ENCODE measurements around the gene COL9A2.

Gene COL9A2

DNA sequence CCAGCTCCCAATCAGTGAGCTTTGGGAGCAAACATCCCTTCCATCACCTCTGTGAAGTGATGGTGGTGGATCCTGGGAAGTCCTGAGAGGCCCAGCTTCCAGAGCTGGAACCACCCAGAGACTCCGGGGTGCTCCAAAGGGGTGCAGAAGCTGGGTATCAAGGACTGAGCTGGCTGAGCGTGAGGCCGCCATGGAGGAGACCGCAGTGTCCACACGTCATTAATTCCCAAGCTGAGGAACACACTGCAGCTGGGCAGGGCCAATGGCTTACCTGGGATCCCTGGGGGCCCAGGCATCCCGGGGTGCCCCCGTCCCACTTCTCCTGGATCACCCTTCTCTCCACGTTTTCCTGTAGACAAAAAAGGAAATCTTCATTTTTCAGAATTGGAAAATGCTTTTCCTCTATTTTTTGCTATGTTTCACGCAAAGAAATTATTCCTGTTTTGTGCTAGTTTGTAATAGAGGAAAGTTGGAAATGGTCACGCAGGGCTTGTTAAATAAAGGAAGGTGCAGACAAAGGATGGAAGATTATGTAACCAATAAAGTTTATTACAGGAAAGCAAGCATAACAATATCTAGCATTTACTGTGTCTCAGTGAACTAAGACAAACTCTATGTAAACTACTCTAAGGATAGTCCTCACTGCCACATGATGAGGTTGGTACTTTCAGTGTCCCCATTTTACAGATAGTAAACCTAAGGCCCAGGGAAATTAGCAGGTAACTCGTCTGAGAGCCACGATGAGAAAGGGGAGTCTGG, 15.4 kb downstream of the COL9A2 start:
- no peak for DNase-seq

GRCh38 chr1:40301066-40301465, 16.0 kb downstream of the COL9A2 start:
- no peak for DNase-seq

GRCh38 chr1:40300651-40301050, 16.4 kb downstream of the COL9A2 start:
- no peak for DNase-seq

- DNase-seq = no peak
Observed at GRCh38 chr1:40300249-40300567, 16.9 kb downstream of the COL9A2 start.

- DNase-seq = no peak
Observed at GRCh38 chr1:40299366-40300248, 17.5 kb downstream of the COL9A2 start.

DNA sequence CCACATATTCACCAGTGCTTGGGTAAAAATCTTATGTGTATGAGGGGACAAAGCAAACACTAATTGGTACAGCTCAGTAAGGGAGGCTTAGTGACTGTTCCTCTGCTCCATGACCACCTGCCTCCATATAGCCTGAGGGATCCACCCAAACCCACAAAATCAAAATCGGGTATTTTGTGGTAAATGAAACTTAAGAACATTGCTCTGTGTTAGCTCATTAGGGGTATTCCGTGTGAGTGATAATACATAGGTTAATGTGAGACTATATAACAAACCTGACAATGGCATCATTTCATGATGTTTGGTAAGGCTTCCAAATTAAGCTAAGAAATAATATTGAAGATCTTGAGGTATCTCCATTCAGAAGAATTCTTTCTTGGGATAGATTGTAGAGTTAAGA, 25.8 kb downstream of the COL9A2 start:
- no peak for DNase-seq

GRCh38 chr1:40281853-40282252, 35.2 kb downstream of the COL9A2 start:
- DNase-seq = no peak

DNA sequence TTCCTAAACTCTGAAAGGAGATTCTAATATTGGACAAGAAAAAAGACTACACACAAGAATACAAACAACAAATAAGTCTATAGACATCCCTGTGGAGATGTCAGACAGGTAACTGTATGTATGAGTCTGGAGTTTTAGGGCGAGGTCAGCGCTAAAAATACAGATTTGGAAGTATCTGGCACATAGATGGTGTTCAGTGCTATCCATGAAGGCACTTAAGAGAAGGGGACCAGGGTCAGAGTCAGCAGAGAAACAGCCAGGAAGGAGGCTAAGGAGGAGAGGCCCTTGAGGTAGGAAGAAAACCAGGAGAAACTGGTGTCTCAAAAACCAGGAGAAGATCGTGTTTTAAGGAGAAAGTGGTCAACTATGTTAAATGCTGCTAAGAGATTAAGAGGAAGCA, 41.0 kb downstream of the COL9A2 start:
- no peak for DNase-seq

- no peak for DNase-seq
Observed at GRCh38 chr1:40274331-40274730, 42.8 kb downstream of the COL9A2 start.

DNA sequence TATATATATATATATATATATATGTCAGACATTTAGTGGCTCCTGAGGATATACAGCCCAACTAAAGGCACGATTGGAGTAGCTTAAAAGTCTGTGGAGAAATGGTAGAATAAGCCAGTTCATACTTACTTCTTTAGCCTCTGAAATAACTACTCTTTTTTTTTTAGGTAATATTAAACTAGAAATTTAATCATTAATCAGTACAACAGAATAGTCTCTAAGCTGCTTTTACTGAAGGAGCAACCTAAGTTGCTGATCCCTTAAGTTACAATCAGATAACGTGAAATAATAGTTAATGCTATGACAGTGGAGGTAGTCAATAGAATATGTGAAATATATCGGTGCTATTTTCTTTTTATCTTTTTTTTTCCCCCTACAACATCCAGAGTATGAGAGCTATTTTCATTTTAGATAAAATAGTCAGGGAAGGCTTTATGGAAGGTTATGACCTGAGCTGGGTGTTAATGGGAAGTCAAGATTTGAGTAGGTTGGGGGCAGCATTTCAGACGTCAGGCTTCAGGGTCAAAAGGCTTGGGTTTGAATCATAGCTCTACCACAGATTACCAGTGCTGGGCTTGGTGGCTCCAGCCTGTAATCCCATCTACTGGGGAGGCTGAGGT, 43.4 kb downstream of the COL9A2 start:
- DNase-seq = no peak

GRCh38 chr1:40272653-40273213, 44.4 kb downstream of the COL9A2 start:
- DNase-seq = no peak

- no peak for DNase-seq
Observed at GRCh38 chr1:40270152-40270834, 46.8 kb downstream of the COL9A2 start.

- no peak for DNase-seq
Observed at GRCh38 chr1:40268211-40268610, 48.9 kb downstream of the COL9A2 start.

GRCh38 chr1:40267767-40268187, 49.3 kb downstream of the COL9A2 start:
- DNase-seq = no peak

GRCh38 chr1:40266786-40267535, 50.1 kb downstream of the COL9A2 start:
- DNase-seq = no peak

- DNase-seq = no peak
Observed at GRCh38 chr1:40265919-40266318, 51.2 kb downstream of the COL9A2 start.

DNA sequence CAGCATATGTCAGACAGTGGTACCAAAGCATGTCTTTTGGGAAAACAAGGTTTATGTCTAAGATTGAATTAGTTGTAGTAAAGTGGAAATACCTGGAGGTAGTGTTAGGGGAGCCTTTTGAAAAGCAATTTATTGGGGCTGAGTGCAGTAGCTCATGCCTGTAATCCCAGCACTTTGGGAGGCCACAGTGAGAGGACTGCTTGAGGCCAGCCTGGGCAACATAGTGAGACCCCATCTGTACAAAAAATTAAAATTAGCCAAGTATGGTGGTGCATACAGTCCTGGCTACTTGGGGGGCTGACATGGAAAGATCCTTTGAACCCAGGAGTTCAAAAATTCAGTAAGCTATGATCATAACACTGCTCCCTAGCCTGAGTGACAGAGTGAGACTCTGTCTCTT, 51.8 kb downstream of the COL9A2 start:
- no peak for DNase-seq

DNA sequence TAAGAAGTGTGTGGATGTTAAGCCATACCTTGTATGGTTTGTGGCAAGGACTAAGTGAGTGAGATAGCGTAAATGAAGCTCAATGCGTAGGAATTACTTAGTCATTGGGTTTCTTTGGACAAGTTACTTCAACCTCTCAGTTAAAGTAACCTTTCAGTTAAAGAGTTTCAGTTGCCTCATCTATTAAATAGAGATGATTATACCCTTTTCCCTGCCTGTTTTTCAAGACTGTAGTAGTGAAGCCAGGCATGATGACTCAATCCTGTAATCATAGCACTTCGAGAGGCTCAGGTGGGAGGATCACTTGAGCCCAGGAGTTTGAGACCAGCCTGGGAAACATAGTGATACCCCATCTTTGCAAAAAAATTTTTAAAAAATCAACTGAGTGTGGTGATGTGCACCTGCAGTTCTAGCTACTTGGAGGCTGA, 52.7 kb downstream of the COL9A2 start:
- no peak for DNase-seq

DNA sequence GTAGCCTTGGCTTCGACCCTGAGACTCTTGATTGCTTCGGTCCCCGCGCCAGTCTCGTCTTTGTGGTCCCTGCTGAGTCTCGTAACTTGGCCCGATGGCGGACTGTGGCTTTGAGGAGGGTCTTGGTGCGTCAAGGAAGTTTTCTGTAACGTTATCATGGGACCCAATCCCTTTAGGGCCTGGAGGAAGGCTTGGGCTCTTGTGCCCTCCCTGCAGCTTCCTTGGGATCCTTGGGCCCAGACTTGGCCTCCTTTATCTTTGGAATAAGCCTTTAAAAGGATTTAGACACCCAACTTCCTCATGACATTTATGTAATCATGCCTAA, 58.7 kb downstream of the COL9A2 start:
- DNase-seq = no peak

- DNase-seq = peak; percentile 91
Observed at GRCh38 chr1:40257688-40258444, 59.2 kb downstream of the COL9A2 start, which contains the start of gene ZMPSTE24. TSS of gene ZMPSTE24 (plus strand) at chr1:40258236. CDS start at chr1:40258272, 36 bp downstream.

GRCh38 chr1:40257313-40257687, 59.8 kb downstream of the COL9A2 start:
- DNase-seq = no peak
